Skeletal muscle satellite cell (primary cell): Measurements from ENCODE around the gene GYPE.
"Not testable (repeated sequence)": the region's sequence is repeated elsewhere in the genome, so short reads cannot be mapped to it uniquely, and the experiment has no call there.

Experiments
- H3K27me3 ChIP-seq: 2 replicates; pipeline ENCODE4 v1.7.0; 2013; ENCODE audit warnings: low read length; ENCODE audit not compliant: control insufficient read depth, insufficient read depth
- H3K36me3 ChIP-seq: 2 replicates; pipeline ENCODE4 v1.7.0; 2013; ENCODE audit warnings: mild to moderate bottlenecking, control low read depth, low read length; ENCODE audit not compliant: insufficient read depth
- H3K4me1 ChIP-seq: 2 replicates; pipeline ENCODE4 v1.7.0; 2013; ENCODE audit warnings: low read length; ENCODE audit not compliant: control insufficient read depth, insufficient read depth
- H3K4me2 ChIP-seq: 2 replicates; pipeline ENCODE4 v1.7.0; 2013; ENCODE audit warnings: mild to moderate bottlenecking, low read length
- H3K4me3 ChIP-seq: 2 replicates; pipeline ENCODE4 v1.7.0; 2013; ENCODE audit warnings: low read length
- H3K9ac ChIP-seq: 2 replicates; pipeline ENCODE4 v1.7.0; 2013; ENCODE audit warnings: mild to moderate bottlenecking, low read depth, low read length, moderate library complexity
- H3K9me3 ChIP-seq: replicated peaks from 2 replicates; pipeline ENCODE4 v1.7.0; 2013; ENCODE audit warnings: mild to moderate bottlenecking, control low read depth, low read length

The GYPE gene

GRCh38 chr4:143910906-143911305, 5.5 kb upstream of the GYPE start:
- not testable (repeated sequence) for H3K36me3 ChIP-seq, H3K9ac ChIP-seq, H3K27me3 ChIP-seq, H3K4me3 ChIP-seq, H3K4me1 ChIP-seq, H3K9me3 ChIP-seq
- peak overlapping the region; percentile 41 for H3K4me2 ChIP-seq

GRCh38 chr4:143907811-143908210, 2.5 kb upstream of the GYPE start:
- not testable (repeated sequence) for H3K4me3 ChIP-seq, H3K4me1 ChIP-seq, H3K9ac ChIP-seq, H3K36me3 ChIP-seq, H3K27me3 ChIP-seq, H3K9me3 ChIP-seq, H3K4me2 ChIP-seq

DNA sequence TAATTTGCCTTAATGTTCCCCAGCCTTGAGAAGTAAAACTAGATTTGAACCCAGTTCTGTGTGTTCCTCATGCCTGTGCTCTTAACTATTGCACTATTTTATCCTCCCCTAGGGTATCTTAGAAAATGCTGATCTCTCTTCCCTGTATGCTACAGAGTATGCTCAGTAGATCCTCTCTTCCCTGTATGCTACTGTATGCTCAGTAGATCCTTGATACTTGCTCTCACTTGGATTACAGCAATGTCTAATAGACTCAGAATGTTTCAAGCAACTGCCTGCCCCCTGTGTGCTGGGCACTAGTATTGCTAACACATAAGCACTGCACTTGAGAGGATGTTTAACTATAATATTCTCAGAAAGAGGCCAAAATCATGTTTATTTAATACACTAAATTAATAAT, 928 bp downstream of the GYPE start:
- H3K27me3 ChIP-seq, H3K36me3 ChIP-seq, H3K9ac ChIP-seq, H3K4me2 ChIP-seq, H3K4me1 ChIP-seq, H3K9me3 ChIP-seq, H3K4me3 ChIP-seq: not testable (repeated sequence)

GRCh38 chr4:143890323-143890722, 15.0 kb downstream of the GYPE start:
- not testable (repeated sequence) for H3K27me3 ChIP-seq

GRCh38 chr4:143888189-143888588, 17.2 kb downstream of the GYPE start:
- not testable (repeated sequence) for H3K4me3 ChIP-seq

More at GRCh38 chr4:143890323-143890722, 15.0 kb downstream of the GYPE start:
- not testable (repeated sequence) for H3K9me3 ChIP-seq, H3K4me3 ChIP-seq, H3K4me1 ChIP-seq, H3K9ac ChIP-seq, H3K4me2 ChIP-seq, H3K36me3 ChIP-seq

GRCh38 chr4:143884965-143885364, 20.4 kb downstream of the GYPE start:
- H3K27me3 ChIP-seq, H3K4me1 ChIP-seq, H3K4me3 ChIP-seq, H3K9me3 ChIP-seq, H3K36me3 ChIP-seq, H3K4me2 ChIP-seq, H3K9ac ChIP-seq: not testable (repeated sequence)

More at GRCh38 chr4:143888189-143888588, 17.2 kb downstream of the GYPE start:
- not testable (repeated sequence) for H3K4me1 ChIP-seq, H3K9me3 ChIP-seq, H3K9ac ChIP-seq, H3K4me2 ChIP-seq, H3K27me3 ChIP-seq, H3K36me3 ChIP-seq

GRCh38 chr4:143883529-143883928, 21.8 kb downstream of the GYPE start:
- H3K9ac ChIP-seq = no peak overlapping the region
- no peak overlapping the region for H3K4me3 ChIP-seq
- no peaks in the 10 kb centered on the region for H3K9me3 ChIP-seq
- H3K36me3 ChIP-seq = no peaks in the 10 kb centered on the region
- no peaks in the 10 kb centered on the region for H3K4me1 ChIP-seq
- H3K4me2 ChIP-seq = no peak overlapping the region
- no peaks in the 10 kb centered on the region for H3K27me3 ChIP-seq

DNA sequence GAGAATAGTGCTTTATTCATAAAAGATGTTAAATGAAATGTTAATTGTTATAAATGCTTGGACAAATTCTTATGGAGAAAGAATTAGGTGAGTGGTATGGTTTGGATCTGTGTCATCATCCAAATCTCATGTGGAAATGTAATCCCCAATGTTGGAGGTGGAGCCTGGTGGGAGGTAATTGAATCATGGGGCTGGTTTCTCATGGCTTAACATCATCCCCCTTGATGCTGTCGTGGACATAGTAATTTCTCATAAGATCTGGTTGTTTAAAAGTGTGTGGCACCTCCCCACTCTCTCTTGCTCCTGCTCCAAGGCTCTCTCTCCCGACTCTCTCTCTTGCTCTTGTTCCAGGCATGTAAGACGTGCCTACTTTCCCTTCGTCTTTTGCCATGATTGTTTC, 22.5 kb downstream of the GYPE start:
- H3K4me3 ChIP-seq = no peak overlapping the region
- no peaks in the 10 kb centered on the region for H3K4me1 ChIP-seq
- no peak overlapping the region for H3K4me2 ChIP-seq
- no peak overlapping the region for H3K9ac ChIP-seq
- no peaks in the 10 kb centered on the region for H3K9me3 ChIP-seq
- H3K36me3 ChIP-seq = no peaks in the 10 kb centered on the region
- no peaks in the 10 kb centered on the region for H3K27me3 ChIP-seq

DNA sequence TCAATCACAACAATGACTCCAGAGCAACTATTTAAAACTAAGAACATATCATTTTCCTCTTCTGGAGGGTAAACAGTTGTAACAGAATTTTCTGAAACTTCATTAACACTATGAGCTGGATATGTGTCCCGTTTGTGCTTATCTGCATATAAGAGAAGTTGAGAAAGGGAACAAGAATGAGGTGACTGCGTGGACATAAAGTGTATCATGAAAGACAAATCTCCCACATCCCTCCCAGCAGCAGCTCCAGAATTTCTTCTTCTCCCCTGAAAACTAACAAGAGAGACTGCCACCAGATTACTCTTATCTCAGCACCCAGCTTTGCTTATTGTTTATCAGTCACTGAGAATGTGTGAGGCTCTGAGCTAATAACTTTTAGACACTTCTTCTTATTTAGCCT, 25.8 kb downstream of the GYPE start:
- H3K9ac ChIP-seq, H3K4me2 ChIP-seq, H3K9me3 ChIP-seq, H3K4me1 ChIP-seq, H3K36me3 ChIP-seq, H3K27me3 ChIP-seq, H3K4me3 ChIP-seq: not testable (repeated sequence)

- not testable (repeated sequence) for H3K4me2 ChIP-seq, H3K4me3 ChIP-seq, H3K36me3 ChIP-seq, H3K9me3 ChIP-seq, H3K4me1 ChIP-seq, H3K27me3 ChIP-seq, H3K9ac ChIP-seq
Observed at GRCh38 chr4:143875357-143875756, 30.0 kb downstream of the GYPE start.

DNA sequence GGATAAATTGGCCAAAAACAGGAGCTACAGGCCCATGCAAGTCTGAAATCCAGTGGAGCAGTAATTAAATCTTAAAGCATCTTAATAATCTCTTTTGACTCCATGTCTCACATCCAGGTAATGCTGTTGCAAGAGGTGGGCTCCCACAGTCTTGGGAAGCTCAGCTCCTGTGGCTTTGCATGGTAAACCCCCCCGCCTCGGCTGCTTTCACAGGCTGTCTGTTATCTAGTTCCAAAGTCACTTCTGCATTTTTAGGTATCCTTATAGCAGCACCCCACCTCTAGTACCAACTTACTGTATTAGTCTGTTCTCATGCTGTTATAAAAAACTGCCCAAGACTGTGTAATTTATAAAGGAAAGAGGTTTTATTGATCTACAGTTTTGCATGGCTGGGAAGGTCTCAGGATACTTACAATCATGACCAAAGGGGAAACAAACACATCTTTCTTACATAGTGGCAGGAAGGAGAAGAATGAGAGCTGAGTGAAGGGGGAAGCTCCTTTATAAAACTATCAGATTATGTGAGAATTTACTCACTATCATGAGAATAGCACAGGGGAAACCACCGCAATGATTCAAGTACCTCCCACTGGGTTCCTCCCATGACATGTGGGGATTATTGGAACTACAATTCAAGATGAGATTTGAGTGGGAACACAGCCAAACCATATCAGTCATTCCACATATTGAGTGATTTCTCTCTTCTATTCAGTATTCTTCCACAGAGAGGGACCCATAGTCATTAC, 34.7 kb downstream of the GYPE start:
- H3K9me3 ChIP-seq, H3K9ac ChIP-seq, H3K4me2 ChIP-seq, H3K27me3 ChIP-seq, H3K36me3 ChIP-seq, H3K4me3 ChIP-seq, H3K4me1 ChIP-seq: not testable (repeated sequence)

DNA sequence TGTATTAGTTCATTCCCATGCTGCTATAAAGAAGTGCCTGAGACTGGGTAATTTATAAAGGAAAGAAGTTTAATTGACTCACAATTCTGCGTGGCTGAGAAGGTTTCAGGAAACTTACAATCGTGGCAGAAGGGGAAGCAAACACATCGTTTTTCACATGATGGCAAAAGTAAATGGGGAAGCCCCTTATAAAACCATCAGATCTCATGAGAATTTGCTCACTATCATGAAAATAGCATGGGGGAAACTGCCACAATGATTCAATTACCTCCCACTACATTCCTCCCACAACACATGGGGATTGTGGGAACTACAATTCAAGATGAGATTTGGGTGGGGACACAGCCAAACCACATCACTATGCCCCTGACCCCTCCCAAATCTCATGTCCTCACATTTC, 35.4 kb downstream of the GYPE start:
- H3K36me3 ChIP-seq, H3K27me3 ChIP-seq, H3K9ac ChIP-seq, H3K4me1 ChIP-seq, H3K4me2 ChIP-seq, H3K4me3 ChIP-seq, H3K9me3 ChIP-seq: not testable (repeated sequence)
